ENCODE measurements around the gene KIRREL3.

KIRREL3 gene

GRCh38 chr11:127000291-127000968, at the start of gene KIRREL3:
KIRREL3 (minus strand) TSS chr11:127000770.
- TF ChIP-seq GATA2 (IDR thresholded peaks at IDR 0.05; ENCODE audit: low read depth, low read length): no peak
- no peak for TF ChIP-seq GATA3 (IDR thresholded peaks at IDR 0.05; ENCODE audit: low read depth, low read length)

GRCh38 chr11:127050186-127050585, 49.6 kb upstream of the KIRREL3 start:
- TF ChIP-seq GATA3 (IDR thresholded peaks at IDR 0.05; ENCODE audit: low read depth, low read length): no peak
- TF ChIP-seq GATA2 (IDR thresholded peaks at IDR 0.05; ENCODE audit: low read depth, low read length): no peak

GRCh38 chr11:127049486-127049885, 48.9 kb upstream of the KIRREL3 start:
- no peak for TF ChIP-seq GATA3 (IDR thresholded peaks at IDR 0.05; ENCODE audit: low read depth, low read length)
- TF ChIP-seq GATA2 (IDR thresholded peaks at IDR 0.05; ENCODE audit: low read depth, low read length): no peak

GRCh38 chr11:127044535-127044934, 44.0 kb upstream of the KIRREL3 start:
- TF ChIP-seq GATA2 (IDR thresholded peaks at IDR 0.05; ENCODE audit: low read depth, low read length) (no peak), GATA3 (IDR thresholded peaks at IDR 0.05; ENCODE audit: low read depth, low read length) (no peak)

- TF ChIP-seq GATA3 (IDR thresholded peaks at IDR 0.05; ENCODE audit: low read depth, low read length): no peak
- TF ChIP-seq GATA2 (IDR thresholded peaks at IDR 0.05; ENCODE audit: low read depth, low read length): no peak
Measured at GRCh38 chr11:127042445-127042844, 41.9 kb upstream of the KIRREL3 start.

- TF ChIP-seq GATA2 (IDR thresholded peaks at IDR 0.05; ENCODE audit: low read depth, low read length) (no peak), GATA3 (IDR thresholded peaks at IDR 0.05; ENCODE audit: low read depth, low read length) (no peak)
Measured at GRCh38 chr11:127039591-127039990, 39.0 kb upstream of the KIRREL3 start.

GRCh38 chr11:127037596-127037995, 37.0 kb upstream of the KIRREL3 start:
- TF ChIP-seq GATA2 (IDR thresholded peaks at IDR 0.05; ENCODE audit: low read depth, low read length): no peak
- TF ChIP-seq GATA3 (IDR thresholded peaks at IDR 0.05; ENCODE audit: low read depth, low read length): no peak

GRCh38 chr11:127037001-127037400, 36.4 kb upstream of the KIRREL3 start:
- TF ChIP-seq GATA2 (IDR thresholded peaks at IDR 0.05; ENCODE audit: low read depth, low read length): no peak

- no peak for TF ChIP-seq GATA2 (IDR thresholded peaks at IDR 0.05; ENCODE audit: low read depth, low read length)
- TF ChIP-seq GATA3 (IDR thresholded peaks at IDR 0.05; ENCODE audit: low read depth, low read length): no peak
Measured at GRCh38 chr11:127035824-127036223, 35.3 kb upstream of the KIRREL3 start.

GRCh38 chr11:127034973-127035372, 34.4 kb upstream of the KIRREL3 start:
- TF ChIP-seq GATA2 (IDR thresholded peaks at IDR 0.05; ENCODE audit: low read depth, low read length) (no peak), GATA3 (IDR thresholded peaks at IDR 0.05; ENCODE audit: low read depth, low read length) (no peak)

GRCh38 chr11:127028648-127029047, 28.1 kb upstream of the KIRREL3 start:
- TF ChIP-seq GATA3 (IDR thresholded peaks at IDR 0.05; ENCODE audit: low read depth, low read length) (no peak), GATA2 (IDR thresholded peaks at IDR 0.05; ENCODE audit: low read depth, low read length) (no peak)

- TF ChIP-seq GATA2 (IDR thresholded peaks at IDR 0.05; ENCODE audit: low read depth, low read length) (no peak), GATA3 (IDR thresholded peaks at IDR 0.05; ENCODE audit: low read depth, low read length) (no peak)
Measured at GRCh38 chr11:127027789-127028188, 27.2 kb upstream of the KIRREL3 start.

- TF ChIP-seq GATA2 (IDR thresholded peaks at IDR 0.05; ENCODE audit: low read depth, low read length) (no peak), GATA3 (IDR thresholded peaks at IDR 0.05; ENCODE audit: low read depth, low read length) (no peak)
Measured at GRCh38 chr11:127027000-127027399, 26.4 kb upstream of the KIRREL3 start.

- TF ChIP-seq GATA3 (IDR thresholded peaks at IDR 0.05; ENCODE audit: low read depth, low read length): no peak
- no peak for TF ChIP-seq GATA2 (IDR thresholded peaks at IDR 0.05; ENCODE audit: low read depth, low read length)
Measured at GRCh38 chr11:127023991-127024390, 23.4 kb upstream of the KIRREL3 start.

- TF ChIP-seq GATA3 (IDR thresholded peaks at IDR 0.05; ENCODE audit: low read depth, low read length): no peak
- TF ChIP-seq GATA2 (IDR thresholded peaks at IDR 0.05; ENCODE audit: low read depth, low read length): no peak
Measured at GRCh38 chr11:127018683-127019279, 18.2 kb upstream of the KIRREL3 start.
